ELF-1 (cell line): ENCODE results near the gene KLB.
"Not testable (repeated sequence)": the region's sequence is repeated elsewhere in the genome, so short reads cannot be mapped to it uniquely, and the experiment has no call there.

Source experiments
- DNase-seq: peaks from one replicate; pipeline ENCODE4 v3.0.0-alpha.2; 2016; ENCODE audit warnings: low read depth, low spot score

KLB gene

GRCh38 chr4:39406763-39407583 lies at the start of gene KLB:
TSS of gene KLB (plus strand) at chr4:39406930. CDS start at chr4:39406950, 20 bp downstream.
- DNase-seq: no peak

GRCh38 chr4:39357002-39357401 lies 49.7 kb upstream of the KLB start:
- DNase-seq: no peak

DNA sequence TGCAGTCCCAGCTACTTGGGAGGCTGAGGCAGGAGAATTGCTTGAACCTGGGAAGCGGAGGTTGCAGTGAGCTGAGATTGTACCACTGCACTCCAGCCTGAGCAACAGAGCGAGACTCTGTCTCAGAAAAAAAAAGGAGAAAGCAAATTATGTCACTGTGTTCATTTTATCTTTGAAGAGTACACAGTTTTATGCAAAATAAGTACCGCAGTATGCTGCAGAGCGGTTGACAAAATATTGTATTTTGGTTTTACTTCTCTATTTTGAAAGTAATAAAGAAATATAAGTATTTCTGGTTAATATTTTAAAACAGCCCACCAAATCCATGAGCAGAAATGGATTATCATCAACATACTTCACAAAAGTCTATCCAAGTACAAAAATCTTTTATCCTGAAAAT lies 46.1 kb upstream of the KLB start:
- DNase-seq: not testable (repeated sequence)

- DNase-seq: no peak
Observed at GRCh38 chr4:39362827-39363226, 43.9 kb upstream of the KLB start.

DNA sequence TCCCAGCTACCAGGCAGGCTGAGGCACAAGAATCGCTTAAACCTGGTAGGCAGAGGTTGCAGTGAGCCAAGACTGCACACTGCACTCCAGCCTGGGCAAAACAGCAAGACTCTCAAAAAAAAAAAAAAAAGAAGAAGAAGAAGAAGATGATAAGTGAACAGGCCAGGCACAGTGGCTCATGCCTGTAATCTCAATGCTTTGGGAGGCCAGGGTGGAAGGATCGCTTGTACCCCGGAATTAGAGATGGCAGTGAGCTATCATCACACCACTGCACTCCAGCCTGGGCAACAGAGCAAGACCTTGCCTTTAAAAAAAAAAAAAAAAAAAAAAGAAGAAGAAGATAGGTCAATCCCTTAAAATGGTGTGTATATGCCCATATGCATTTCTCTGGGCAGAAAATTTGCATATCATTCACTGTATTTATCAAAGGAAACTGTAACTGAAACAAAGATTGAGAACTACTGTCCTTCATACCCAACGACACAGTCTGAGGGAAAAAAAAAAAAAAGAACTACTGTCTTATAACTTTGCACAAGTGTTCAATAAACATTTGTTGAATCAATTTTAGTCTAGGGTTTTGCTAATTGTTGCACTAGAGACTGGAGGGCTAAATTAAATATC lies 42.8 kb upstream of the KLB start:
- no peak for DNase-seq

DNA sequence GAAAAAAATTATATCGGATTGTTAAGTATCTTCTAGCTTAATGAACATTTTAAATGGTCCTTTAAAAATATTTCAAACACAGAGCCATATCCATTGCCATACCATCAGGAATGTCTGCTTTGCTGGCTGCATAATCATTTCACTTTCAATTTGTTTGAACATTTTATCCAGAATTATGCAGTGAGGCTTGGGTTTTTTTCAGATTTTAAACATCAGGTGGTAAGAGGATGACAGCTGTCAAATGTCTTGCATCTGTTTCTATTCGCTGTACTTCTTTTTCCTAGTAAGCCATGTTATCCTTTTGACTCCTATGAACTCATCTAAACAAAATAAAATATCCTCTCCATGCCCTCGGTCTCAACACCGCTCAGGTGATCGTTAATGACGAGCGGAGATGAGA lies 41.4 kb upstream of the KLB start:
- no peak for DNase-seq

DNA sequence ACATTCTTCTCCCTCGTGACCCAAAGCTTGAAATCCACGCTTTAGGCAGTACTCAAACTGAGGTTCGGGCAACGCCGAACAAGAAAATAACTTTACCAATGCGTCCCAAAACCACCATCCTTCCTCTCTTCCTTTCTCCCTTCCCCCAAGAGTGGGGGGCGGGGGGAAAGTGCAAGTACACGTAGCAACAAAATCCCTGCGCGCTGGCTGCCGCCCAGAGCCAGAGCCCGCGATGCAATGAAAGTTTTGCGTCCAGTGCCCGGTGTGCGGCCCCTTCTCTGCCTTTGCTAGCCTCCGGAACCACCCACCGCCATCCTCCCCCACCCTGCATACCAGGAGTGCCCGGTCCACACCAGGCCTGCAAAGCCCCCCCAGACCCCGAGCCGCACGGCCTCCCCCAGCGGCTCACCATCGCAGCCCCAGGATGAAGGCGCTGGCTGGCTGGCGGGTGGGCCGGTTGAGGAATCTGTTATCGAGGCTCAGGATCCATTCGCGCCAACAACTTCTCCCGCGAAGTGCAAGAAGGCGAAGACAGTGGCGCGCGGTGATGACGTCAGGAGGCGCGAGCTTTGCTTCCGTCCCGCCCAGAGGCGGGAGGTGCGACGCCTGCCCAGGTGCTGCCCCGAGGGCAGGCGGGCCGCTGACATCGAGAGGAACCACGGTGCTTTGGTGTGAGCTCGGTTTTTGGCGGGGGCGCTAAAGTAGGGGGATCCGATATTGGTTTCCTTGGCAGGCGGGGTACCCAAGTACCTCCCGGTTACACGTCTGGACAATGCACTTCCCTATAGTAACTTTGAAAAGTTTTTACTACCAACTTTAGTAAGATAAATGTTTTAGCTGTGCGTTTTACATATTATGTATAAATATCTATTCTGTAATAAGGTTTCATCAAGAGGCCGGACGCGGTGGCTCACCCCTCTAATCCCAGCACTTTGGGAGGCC lies 40.6 kb upstream of the KLB start, which contains the start of gene RFC1:
TSS of gene RFC1 (minus strand) at position 533 of the 942 bp plus-strand sequence. CDS start at position 412, 121 bp downstream.
- peak; percentile 97 for DNase-seq

- DNase-seq: no peak
Observed at GRCh38 chr4:39367166-39367565, 39.6 kb upstream of the KLB start.

DNA sequence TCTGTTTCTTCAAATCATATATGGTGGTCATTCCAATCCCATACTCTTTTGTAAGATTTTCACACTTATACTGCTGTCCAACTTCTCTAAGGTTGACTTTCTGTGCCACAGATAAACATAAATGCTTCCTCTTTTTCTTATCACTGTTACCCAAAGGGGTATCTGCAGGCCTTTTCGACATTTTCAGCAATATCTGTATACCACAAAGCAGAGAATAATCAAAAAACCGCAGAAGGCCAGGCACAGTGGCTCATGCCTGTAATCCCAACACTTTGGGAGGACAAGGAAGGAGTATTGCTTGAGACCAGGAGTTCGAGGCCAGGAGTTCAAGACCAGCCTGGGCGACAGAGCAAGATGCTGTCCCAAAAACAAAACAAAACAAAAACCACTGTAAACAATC lies 37.4 kb upstream of the KLB start:
- DNase-seq: no peak

- not testable (repeated sequence) for DNase-seq
Observed at GRCh38 chr4:39371209-39371608, 35.5 kb upstream of the KLB start.

DNA sequence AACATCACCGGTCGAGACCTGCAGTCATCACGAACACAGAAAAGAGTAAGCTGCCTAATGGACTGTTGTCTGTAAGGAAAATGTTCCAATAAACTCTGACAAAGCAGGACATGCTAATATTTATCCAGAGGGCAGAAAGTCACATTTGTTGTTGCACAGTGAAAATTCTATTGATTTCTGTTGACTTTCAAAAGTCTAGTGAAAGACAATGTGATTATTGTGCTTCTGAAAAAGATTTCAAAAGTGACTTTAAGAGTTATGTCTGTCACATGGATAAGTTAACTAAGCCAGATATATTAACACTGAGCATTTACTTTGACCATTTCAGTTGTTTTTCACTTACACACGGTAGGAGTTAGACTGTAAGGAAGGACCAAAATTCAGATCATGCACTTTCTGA lies 31.3 kb upstream of the KLB start:
- no peak for DNase-seq

GRCh38 chr4:39383690-39384089 lies 23.0 kb upstream of the KLB start:
- DNase-seq: no peak

- peak; percentile 66 for DNase-seq
Observed at GRCh38 chr4:39384563-39384962, 22.2 kb upstream of the KLB start.

GRCh38 chr4:39390603-39391002 lies 16.1 kb upstream of the KLB start:
- no peak for DNase-seq

- DNase-seq: no peak
Observed at GRCh38 chr4:39394706-39395105, 12.0 kb upstream of the KLB start.

DNA sequence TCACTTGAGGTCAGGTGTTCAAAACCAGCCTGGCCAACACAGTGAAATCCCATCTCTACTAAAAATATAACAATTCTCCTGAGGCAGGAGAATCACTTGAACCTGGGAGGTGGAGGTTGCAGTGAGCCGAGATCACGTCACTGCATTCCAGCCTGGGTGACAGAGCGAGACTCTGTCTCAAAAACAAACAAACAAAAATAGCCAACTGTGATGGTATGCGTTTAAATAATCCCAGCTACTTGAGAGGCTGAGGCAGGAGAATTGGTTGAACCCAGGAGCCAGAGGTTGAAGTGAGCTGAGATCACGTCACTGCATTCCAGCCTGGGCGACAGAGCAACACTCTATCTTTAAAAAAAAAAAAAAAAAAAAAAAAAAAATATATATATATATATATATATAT lies 5.1 kb upstream of the KLB start:
- not testable (repeated sequence) for DNase-seq

- no peak for DNase-seq
Observed at GRCh38 chr4:39407584-39407885, 805 bp downstream of the KLB start.

- no peak for DNase-seq
Observed at GRCh38 chr4:39410415-39410814, 3.7 kb downstream of the KLB start.

- not testable (repeated sequence) for DNase-seq
Observed at GRCh38 chr4:39411561-39411960, 4.8 kb downstream of the KLB start.

GRCh38 chr4:39415678-39416283 lies 9.1 kb downstream of the KLB start:
- no peak for DNase-seq

DNA sequence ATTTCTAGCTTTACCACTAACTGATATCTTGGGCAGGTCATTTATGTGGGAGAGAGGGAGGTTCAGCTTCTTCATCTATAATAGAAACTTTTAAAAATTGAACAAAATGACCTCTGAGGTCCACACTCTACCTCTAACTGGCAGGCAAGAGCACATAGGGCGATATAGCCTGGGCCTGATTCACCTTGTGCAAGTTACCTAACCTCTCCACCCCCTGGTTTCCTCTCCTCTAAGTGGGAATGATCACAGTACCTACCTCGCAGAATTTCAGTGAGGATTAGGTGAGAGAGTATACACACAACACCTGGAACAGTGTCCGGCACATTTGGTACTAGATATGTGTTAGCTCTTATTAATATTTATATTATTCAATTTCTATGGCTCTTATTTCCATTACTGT lies 15.5 kb downstream of the KLB start:
- no peak for DNase-seq

DNA sequence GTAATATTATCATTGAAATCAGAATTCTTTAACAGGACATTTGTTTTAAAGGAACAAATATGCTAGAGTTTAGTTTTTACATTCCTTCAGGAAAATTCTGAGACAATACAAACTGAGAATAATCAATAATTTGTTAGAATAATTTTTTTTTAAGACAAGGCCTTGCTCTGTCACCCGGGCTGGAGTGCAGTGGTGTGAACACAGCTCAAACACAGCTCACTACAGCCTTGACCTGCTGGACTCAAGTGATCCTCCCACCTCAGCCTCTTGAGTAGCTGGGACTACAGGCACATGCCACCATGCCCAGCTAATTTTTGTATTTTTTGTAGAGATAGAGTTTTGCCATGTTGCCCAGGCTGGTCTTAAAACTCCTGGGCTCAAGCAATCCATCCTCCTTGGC lies 18.6 kb downstream of the KLB start:
- DNase-seq: not testable (repeated sequence)
